ENCODE data around the gene CD247.
"Not testable (repeated sequence)": the region's sequence is repeated elsewhere in the genome, so short reads cannot be mapped to it uniquely, and the experiment has no call there.

CD247 gene

GRCh38 chr1:167518331-167518700 is at the start of gene CD247:
CD247 (minus strand) TSS chr1:167518529; CDS start chr1:167518465, 64 bp downstream.
- ATAC-seq (peak; percentile 67), DNase-seq (ENCODE audit: low spot score in 2 of 2) (peak; percentile 40 to 81)
- peak within 1 kb of the TSS; percentile 94 for H3K4me3 Mint-ChIP-seq
- peaks cover 18% of the 10 kb centered on the region for H3K4me1 Mint-ChIP-seq
- H3K27ac Mint-ChIP-seq, result peak within 1 kb of the TSS; percentile 99
- no peaks in the 10 kb centered on the region for H3K9me3 Mint-ChIP-seq
- H3K36me3 Mint-ChIP-seq, result peaks cover 56% of the 10 kb centered on the region

GRCh38 chr1:167567663-167568062 is 49.3 kb upstream of the CD247 start:
- H3K9me3 Mint-ChIP-seq, result no peaks in the 10 kb centered on the region
- no peaks in the 10 kb centered on the region for H3K4me1 Mint-ChIP-seq
- no peak overlapping the region for H3K27ac Mint-ChIP-seq
- H3K36me3 Mint-ChIP-seq, result no peaks in the 10 kb centered on the region
- H3K4me3 Mint-ChIP-seq, result no peak overlapping the region
- DNase-seq (ENCODE audit: low spot score in 2 of 2), result no peak
- ATAC-seq, result no peak

- ATAC-seq (no peak), DNase-seq (ENCODE audit: low spot score in 2 of 2) (no peak)
- no peak overlapping the region for H3K27ac Mint-ChIP-seq
- H3K4me1 Mint-ChIP-seq, result no peaks in the 10 kb centered on the region
- no peaks in the 10 kb centered on the region for H3K9me3 Mint-ChIP-seq
- H3K4me3 Mint-ChIP-seq, result no peak overlapping the region
- H3K36me3 Mint-ChIP-seq, result no peaks in the 10 kb centered on the region
These were observed 48.4 kb upstream of the CD247 start for GRCh38 chr1:167566766-167567165.

GRCh38 chr1:167565922-167566321 is 47.6 kb upstream of the CD247 start:
- DNase-seq (ENCODE audit: low spot score in 2 of 2) (no peak), ATAC-seq (no peak)
- H3K4me3 Mint-ChIP-seq, result no peak overlapping the region
- H3K27ac Mint-ChIP-seq, result no peak overlapping the region
- H3K36me3 Mint-ChIP-seq, result no peaks in the 10 kb centered on the region
- H3K9me3 Mint-ChIP-seq, result no peaks in the 10 kb centered on the region
- H3K4me1 Mint-ChIP-seq, result peaks cover 5% of the 10 kb centered on the region

GRCh38 chr1:167564612-167565270 is 46.4 kb upstream of the CD247 start:
- peaks cover 5% of the 10 kb centered on the region for H3K4me1 Mint-ChIP-seq
- DNase-seq (ENCODE audit: low spot score in 2 of 2), result no peak
- H3K9me3 Mint-ChIP-seq, result no peaks in the 10 kb centered on the region
- no peak overlapping the region for H3K4me3 Mint-ChIP-seq
- H3K36me3 Mint-ChIP-seq, result no peaks in the 10 kb centered on the region
- H3K27ac Mint-ChIP-seq, result no peak overlapping the region
- peak; percentile 42 for ATAC-seq

GRCh38 chr1:167563579-167564246 is 45.4 kb upstream of the CD247 start:
- no peak for DNase-seq (ENCODE audit: low spot score in 2 of 2)
- no peak for ATAC-seq
- Mint-ChIP-seq H3K36me3 (no peaks in the 10 kb centered on the region), H3K9me3 (no peaks in the 10 kb centered on the region), H3K27ac (no peak overlapping the region), H3K4me1 (peaks cover 5% of the 10 kb centered on the region), H3K4me3 (no peak overlapping the region)

- no peak for DNase-seq (ENCODE audit: low spot score in 2 of 2)
- peaks cover 5% of the 10 kb centered on the region for H3K4me1 Mint-ChIP-seq
- H3K9me3 Mint-ChIP-seq, result no peaks in the 10 kb centered on the region
- H3K4me3 Mint-ChIP-seq, result no peak overlapping the region
- no peaks in the 10 kb centered on the region for H3K36me3 Mint-ChIP-seq
- H3K27ac Mint-ChIP-seq, result no peak overlapping the region
- ATAC-seq, result no peak
These were observed 44.4 kb upstream of the CD247 start for GRCh38 chr1:167562702-167563101.

- DNase-seq (ENCODE audit: low spot score in 2 of 2) (no peak), ATAC-seq (no peak)
- Mint-ChIP-seq H3K4me1 (peaks cover 5% of the 10 kb centered on the region), H3K9me3 (no peaks in the 10 kb centered on the region), H3K27ac (no peak overlapping the region), H3K36me3 (no peaks in the 10 kb centered on the region), H3K4me3 (no peak overlapping the region)
These were observed 43.4 kb upstream of the CD247 start for GRCh38 chr1:167561753-167562152.

- Mint-ChIP-seq H3K27ac (no peak overlapping the region), H3K36me3 (no peaks in the 10 kb centered on the region), H3K4me3 (no peak overlapping the region), H3K9me3 (no peaks in the 10 kb centered on the region), H3K4me1 (peaks cover 25% of the 10 kb centered on the region)
- ATAC-seq, result no peak
- DNase-seq (ENCODE audit: low spot score in 2 of 2), result peak; percentile 59 to 83
These were observed 37.8 kb upstream of the CD247 start for GRCh38 chr1:167555971-167556714.

GRCh38 chr1:167555072-167555471 is 36.7 kb upstream of the CD247 start:
- not testable (repeated sequence) for H3K27ac Mint-ChIP-seq; H3K36me3 Mint-ChIP-seq; H3K9me3 Mint-ChIP-seq; DNase-seq (ENCODE audit: low spot score in 2 of 2); ATAC-seq; H3K4me3 Mint-ChIP-seq
- H3K4me1 Mint-ChIP-seq, result peaks cover 36% of the 10 kb centered on the region

- H3K4me3 Mint-ChIP-seq, result peak overlapping the region; percentile 76
- H3K27ac Mint-ChIP-seq, result no peak overlapping the region
- no peak for DNase-seq (ENCODE audit: low spot score in 2 of 2)
- H3K4me1 Mint-ChIP-seq, result peaks cover 37% of the 10 kb centered on the region
- H3K9me3 Mint-ChIP-seq, result no peaks in the 10 kb centered on the region
- no peaks in the 10 kb centered on the region for H3K36me3 Mint-ChIP-seq
- peak; percentile 22 for ATAC-seq
These were observed 35.9 kb upstream of the CD247 start for GRCh38 chr1:167554028-167554779.

- H3K4me3 Mint-ChIP-seq, result peak within 1 kb of the TSS; percentile 76
- no peaks in the 10 kb centered on the region for H3K36me3 Mint-ChIP-seq
- ATAC-seq (peak; percentile 99), DNase-seq (ENCODE audit: low spot score in 2 of 2) (peak; percentile 87 to 93)
- H3K9me3 Mint-ChIP-seq, result no peaks in the 10 kb centered on the region
- no peak within 1 kb of the TSS for H3K27ac Mint-ChIP-seq
- peaks cover 37% of the 10 kb centered on the region for H3K4me1 Mint-ChIP-seq
These were observed 35.1 kb upstream of the CD247 start, which contains the start of gene CREG1 for GRCh38 chr1:167553136-167554027. CREG1 (minus strand) TSS chr1:167553762.

- peaks cover 37% of the 10 kb centered on the region for H3K4me1 Mint-ChIP-seq
- DNase-seq (ENCODE audit: low spot score in 2 of 2) (no peak), ATAC-seq (no peak)
- H3K4me3 Mint-ChIP-seq, result no peak overlapping the region
- H3K36me3 Mint-ChIP-seq, result peaks cover 12% of the 10 kb centered on the region
- H3K27ac Mint-ChIP-seq, result no peak overlapping the region
- H3K9me3 Mint-ChIP-seq, result no peaks in the 10 kb centered on the region
These were observed 33.0 kb upstream of the CD247 start for GRCh38 chr1:167551362-167551761.

All from stimulated activated effector memory CD8-positive, alpha-beta T cell treated with anti-CD3 and anti-CD28 coated beads, Interleukin-12 subunit alpha, Interleukin-12 subunit beta, amount 100 ng/mL, for 72 hours (primary cell).